Keratinocyte (primary cell): ENCODE results near the gene ADIG. TPM values are rescaled to one million over a fixed set of nuclear protein-coding genes. Genes with fewer than 3 reads are reported as not detected.

Experiments used
- DNase-seq: peaks from one replicate; pipeline ENCODE4 v3.0.0-alpha.2; 2011; ENCODE audit warnings: low read depth, missing footprints, low spot score
- FAIRE-seq: peaks from 2 replicates; lab custom pipeline; 2011; peaks lifted over from hg19 to GRCh38; lab: Jason Lieb, UNC
- H2AFZ ChIP-seq: 2 replicates; pipeline ENCODE4 v1.6.0; 2012; ENCODE audit warnings: low read length, control low read depth, inconsistent platforms; ENCODE audit not compliant: control insufficient read depth
- H3K27ac ChIP-seq: 2 replicates; pipeline ENCODE4 v1.5.1; 2011; ENCODE audit warnings: low read length; ENCODE audit not compliant: control insufficient read depth, insufficient read depth
- H3K27me3 ChIP-seq: 3 replicates; pipeline ENCODE4 v1.6.0; 2011; ENCODE audit warnings: low read length; ENCODE audit not compliant: control insufficient read depth, insufficient read depth; ENCODE audit errors: extremely low read depth
- H3K36me3 ChIP-seq, 2 experiments: 2 replicates in 1 of 2; 3 replicates in 1 of 2; pipeline ENCODE4 v1.5.1; 2011; ENCODE audit warnings: low read length in 2 of 2, mild to moderate bottlenecking in 1 of 2; ENCODE audit not compliant: control insufficient read depth in 2 of 2, insufficient read depth in 2 of 2; ENCODE audit errors: extremely low read depth in 1 of 2
- H3K4me1 ChIP-seq: 3 replicates; pipeline ENCODE4 v1.5.1; 2011; ENCODE audit warnings: low read length; ENCODE audit not compliant: control insufficient read depth, insufficient read depth; ENCODE audit errors: extremely low read depth
- H3K4me2 ChIP-seq: 3 replicates; pipeline ENCODE4 v1.6.0; 2011; ENCODE audit warnings: low read depth, low read length; ENCODE audit not compliant: control insufficient read depth, insufficient read depth; ENCODE audit errors: extremely low read depth
- H3K4me3 ChIP-seq, 3 experiments: fragments of 200-600 bp in 1 of 3; sonication (generic) in 1 of 3; 2 replicates in 2 of 3; 3 replicates in 1 of 3; pipeline ENCODE4 v1.5.1; 2011 to 2016; ENCODE audit warnings: low read length in 3 of 3, mild to moderate bottlenecking in 3 of 3, control low read depth in 2 of 3, inconsistent platforms in 1 of 3, low read depth in 1 of 3, mixed read lengths in 1 of 3, mixed run types in 1 of 3, moderate library complexity in 1 of 3; ENCODE audit not compliant: control insufficient read depth in 2 of 3, insufficient read depth in 2 of 3; ENCODE audit errors: extremely low read depth in 1 of 3
- H3K79me2 ChIP-seq: 2 replicates; pipeline ENCODE4 v1.6.0; 2012; ENCODE audit warnings: low read length; ENCODE audit not compliant: control insufficient read depth, insufficient read depth
- H3K9ac ChIP-seq: 3 replicates; pipeline ENCODE4 v1.6.0; 2011; ENCODE audit warnings: low read length; ENCODE audit not compliant: control insufficient read depth, insufficient read depth; ENCODE audit errors: extremely low read depth
- H3K9me1 ChIP-seq: 3 replicates; pipeline ENCODE4 v1.6.0; 2011; ENCODE audit warnings: low read length; ENCODE audit not compliant: control insufficient read depth, insufficient read depth; ENCODE audit errors: extremely low read depth
- H3K9me3 ChIP-seq: 2 replicates; pipeline ENCODE4 v1.5.1; 2012; ENCODE audit warnings: low read depth, low read length; ENCODE audit not compliant: control insufficient read depth
- H4K20me1 ChIP-seq: 3 replicates; pipeline ENCODE4 v1.6.0; 2011; ENCODE audit warnings: low read length; ENCODE audit not compliant: control insufficient read depth, insufficient read depth; ENCODE audit errors: extremely low read depth
- CTCF ChIP-seq, 3 experiments: IDR thresholded peaks in 1 of 3; conservative IDR thresholded peaks in 1 of 3; optimal IDR thresholded peaks in 1 of 3; 2 replicates in 2 of 3; 3 replicates in 1 of 3; pipeline versions ENCODE3 to v1.5.1; 2011; ENCODE audit warnings: low read length in 3 of 3, mild to moderate bottlenecking in 3 of 3, moderate library complexity in 2 of 3, control low read depth in 1 of 3, inconsistent platforms in 1 of 3; ENCODE audit not compliant: insufficient read depth in 2 of 3; ENCODE audit errors: extremely low read depth in 1 of 3
- EZH2 ChIP-seq: IDR thresholded peaks from one replicate; pipeline ENCODE4 v1.6.1; 2012; ENCODE audit warnings: inconsistent platforms, mild to moderate bottlenecking, low read length, moderate library complexity
- dilution Hi-C: fragments of 300-500 bp; cut with MboI; formaldehyde crosslinking; loops from one replicate; pipeline ENCODE4 v1.7.0; 2020; ENCODE audit warnings: low sequenced_read_pairs; ENCODE audit not compliant: extremely low pct_ligation_motif_present
- polyA plus RNA-seq, 5 experiments: library from polyadenylated mRNA; depleted of rRNA in 3 of 5; stranded (reverse) in 3 of 5; stranded (forward) in 1 of 5; unstranded in 1 of 5; fragments of >200 nt; gene quantifications; 1 replicate in 1 of 5; 2 replicates in 3 of 5; 3 replicates in 1 of 5; pipeline versions ENCODE4 v1.2.1 to v1.2.3, GENCODE V29; 2011 to 2012; ENCODE audit warnings: missing spikeins in 2 of 5, low read depth in 1 of 5, low replicate concordance in 1 of 5

The ADIG gene
- polyA plus RNA-seq, 1 donor (not counting 4 experiments of a cell fraction or from before 2014, with no cell fraction given): not detected

- DNase-seq: no peak
Observed at GRCh38 chr20:38633577-38634093, 52.6 kb downstream of the ADIG start.

DNA sequence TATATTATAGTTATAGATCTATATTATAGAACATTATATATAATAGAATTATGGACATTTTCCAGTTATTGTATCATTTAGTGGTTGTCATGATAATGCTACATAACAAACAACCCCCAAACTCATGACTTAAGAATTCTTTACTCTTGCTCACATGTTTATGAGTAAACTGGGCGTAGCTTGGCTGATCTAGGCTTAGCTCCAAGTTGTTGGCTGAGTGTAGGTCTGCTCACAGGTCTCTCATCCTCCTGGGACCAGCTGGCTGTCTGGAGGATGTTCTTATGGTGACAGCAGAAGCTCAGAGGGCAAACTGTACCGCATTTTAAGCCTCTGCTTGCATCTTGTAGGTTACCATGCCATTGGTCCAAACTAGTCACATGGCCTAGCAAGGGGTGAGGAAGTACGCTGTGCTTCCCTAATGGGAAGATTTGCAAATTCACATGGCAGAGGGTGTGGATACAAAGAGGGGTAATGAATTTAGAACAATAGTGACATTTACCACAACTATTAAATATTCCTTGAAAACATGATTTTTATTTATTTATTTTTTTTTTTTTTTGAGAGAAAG lies 54.8 kb downstream of the ADIG start:
- Histone ChIP-seq H3K4me1 (no peaks in the 10 kb centered on the region), H3K27ac (no peak overlapping the region), H3K9me1 (no peaks in the 10 kb centered on the region), H3K4me2 (no peak overlapping the region), H2AFZ (no peak overlapping the region), H3K9me3 (no peaks in the 10 kb centered on the region), H3K9ac (no peak overlapping the region), H3K79me2 (no peaks in the 10 kb centered on the region), H3K4me3 (no peak overlapping the region), H4K20me1 (no peaks in the 10 kb centered on the region), H3K27me3 (peaks cover 4% of the 10 kb centered on the region), H3K36me3 (peaks cover 0 to 3% of the 10 kb centered on the region in 2 experiments)
- dilution Hi-C loops: no loop called here
- DNase-seq: no peak
- no peak for FAIRE-seq
- TF ChIP-seq CTCF (optimal IDR thresholded peaks at IDR 0.05 in 1 of 3, IDR thresholded peaks at IDR 0.05 in 1 of 3, conservative IDR thresholded peaks at IDR 0.05 in 1 of 3; ENCODE audit: extremely low read depth in 1 of 3, insufficient read depth in 2 of 3, low read length in 3 of 3) (no peak), EZH2 (no peak)

More at GRCh38 chr20:38633577-38634093, 52.6 kb downstream of the ADIG start:
- Histone ChIP-seq H3K4me1 (no peaks in the 10 kb centered on the region), H3K9me1 (no peaks in the 10 kb centered on the region), H3K79me2 (no peaks in the 10 kb centered on the region), H3K4me2 (no peak overlapping the region), H4K20me1 (no peaks in the 10 kb centered on the region), H3K27ac (no peak overlapping the region), H3K36me3 (no peaks in the 10 kb centered on the region), H3K9ac (no peak overlapping the region), H2AFZ (no peak overlapping the region), H3K4me3 (no peak overlapping the region), H3K27me3 (no peaks in the 10 kb centered on the region), H3K9me3 (no peaks in the 10 kb centered on the region)
- dilution Hi-C loops: no loop called here
- TF ChIP-seq EZH2 (no peak), CTCF (optimal IDR thresholded peaks at IDR 0.05 in 1 of 3, IDR thresholded peaks at IDR 0.05 in 1 of 3, conservative IDR thresholded peaks at IDR 0.05 in 1 of 3; ENCODE audit: extremely low read depth in 1 of 3, insufficient read depth in 2 of 3, low read length in 3 of 3) (peak; percentile 80 to 93 (median 89))
- FAIRE-seq: peak; percentile 57

Other genes starting within 250 kb of the ADIG start
- gene LBP, start 234.7 kb upstream of the ADIG start, polyA plus RNA-seq: not detected in 3 replicates
- gene SNHG17, start 145.9 kb upstream of the ADIG start, polyA plus RNA-seq: 17.6 to 29.4 TPM (median 25.3 TPM) in 3 replicates
- gene RALGAPB, start 108.4 kb upstream of the ADIG start, polyA plus RNA-seq: 16.5 to 23.8 TPM (median 16.9 TPM) in 3 replicates
- 1.0 to 1.9 TPM (median 1.2 TPM) in 3 replicates for gene ARHGAP40, start 20.6 kb downstream of the ADIG start, polyA plus RNA-seq
- not detected in 3 replicates for gene SLC32A1, start 143.3 kb downstream of the ADIG start, polyA plus RNA-seq
- 9.7 to 10.1 TPM (median 9.9 TPM) in 3 replicates for gene ACTR5, start 167.3 kb downstream of the ADIG start, polyA plus RNA-seq
- gene PPP1R16B, start 224.5 kb downstream of the ADIG start, polyA plus RNA-seq: 0.19 TPM in 1 of 3 replicates, not detected in the others